ENCODE data around the gene GSX2.

GRCh38 chr4:54103190-54103574 is 3.2 kb downstream of the GSX2 start:
- TF ChIP-seq POLR2A (IDR thresholded peaks at IDR 0.05) (no peak), CTCF (IDR thresholded peaks at IDR 0.05) (no peak)

Measured in body of pancreas (tissue), 4 donors.